ENCODE results near the gene ARMC5.
"Not testable (repeated sequence)": the region's sequence is repeated elsewhere in the genome, so short reads cannot be mapped to it uniquely, and the experiment has no call there.

The ARMC5 gene

DNA sequence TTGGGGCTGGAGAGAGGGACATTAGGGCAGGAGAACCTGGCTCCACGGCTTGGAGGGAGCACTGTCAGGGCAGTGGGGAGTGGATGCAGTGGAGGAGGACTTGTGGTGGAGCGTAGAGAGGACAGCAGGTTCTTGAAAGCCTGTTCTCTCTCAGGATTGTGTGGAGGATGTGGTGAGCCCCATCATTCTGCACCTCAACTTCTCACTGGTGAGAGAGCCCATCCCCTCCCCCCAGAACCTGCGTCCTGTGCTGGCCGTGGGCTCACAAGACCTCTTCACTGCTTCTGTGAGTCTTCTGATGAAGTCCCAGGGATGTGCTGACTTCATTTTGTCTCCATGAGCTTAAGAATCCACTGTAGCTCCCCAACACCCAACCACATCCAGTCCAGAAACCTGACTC lies 44.6 kb upstream of the ARMC5 start:
- in situ Hi-C loops (cut with HindIII; ENCODE audit: low sequenced_read_pairs): no loop called here
- TF ChIP-seq, protein P1, sequence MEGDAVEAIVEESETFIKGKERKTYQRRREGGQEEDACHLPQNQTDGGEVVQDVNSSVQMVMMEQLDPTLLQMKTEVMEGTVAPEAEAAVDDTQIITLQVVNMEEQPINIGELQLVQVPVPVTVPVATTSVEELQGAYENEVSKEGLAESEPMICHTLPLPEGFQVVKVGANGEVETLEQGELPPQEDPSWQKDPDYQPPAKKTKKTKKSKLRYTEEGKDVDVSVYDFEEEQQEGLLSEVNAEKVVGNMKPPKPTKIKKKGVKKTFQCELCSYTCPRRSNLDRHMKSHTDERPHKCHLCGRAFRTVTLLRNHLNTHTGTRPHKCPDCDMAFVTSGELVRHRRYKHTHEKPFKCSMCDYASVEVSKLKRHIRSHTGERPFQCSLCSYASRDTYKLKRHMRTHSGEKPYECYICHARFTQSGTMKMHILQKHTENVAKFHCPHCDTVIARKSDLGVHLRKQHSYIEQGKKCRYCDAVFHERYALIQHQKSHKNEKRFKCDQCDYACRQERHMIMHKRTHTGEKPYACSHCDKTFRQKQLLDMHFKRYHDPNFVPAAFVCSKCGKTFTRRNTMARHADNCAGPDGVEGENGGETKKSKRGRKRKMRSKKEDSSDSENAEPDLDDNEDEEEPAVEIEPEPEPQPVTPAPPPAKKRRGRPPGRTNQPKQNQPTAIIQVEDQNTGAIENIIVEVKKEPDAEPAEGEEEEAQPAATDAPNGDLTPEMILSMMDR (IDR thresholded peaks at IDR 0.05; ENCODE audit: low read depth, low read length, missing control alignments): no peak
- DNase-seq (ENCODE audit: low read depth): no peak
- no peak overlapping the region for H3K4me3 ChIP-seq (ENCODE audit: low read depth, low read length)

GRCh38 chr16:31416371-31416770 lies 42.9 kb upstream of the ARMC5 start:
- TF ChIP-seq, protein P1 (IDR thresholded peaks at IDR 0.05; ENCODE audit: low read depth, low read length, missing control alignments): no peak
- no peak overlapping the region for H3K4me3 ChIP-seq (ENCODE audit: low read depth, low read length)
- DNase-seq (ENCODE audit: low read depth): no peak
- in situ Hi-C loops (cut with HindIII; ENCODE audit: low sequenced_read_pairs): no loop called here

GRCh38 chr16:31417036-31417435 lies 42.3 kb upstream of the ARMC5 start:
- in situ Hi-C loops (cut with HindIII; ENCODE audit: low sequenced_read_pairs): not testable (repeated sequence)

GRCh38 chr16:31417916-31418315 lies 41.4 kb upstream of the ARMC5 start:
- TF ChIP-seq, protein P1 (IDR thresholded peaks at IDR 0.05; ENCODE audit: low read depth, low read length, missing control alignments): no peak
- in situ Hi-C loops (cut with HindIII; ENCODE audit: low sequenced_read_pairs): no loop called here
- H3K4me3 ChIP-seq (ENCODE audit: low read depth, low read length): no peak overlapping the region
- no peak for DNase-seq (ENCODE audit: low read depth)

More at GRCh38 chr16:31417036-31417435, 42.3 kb upstream of the ARMC5 start:
- H3K4me3 ChIP-seq (ENCODE audit: low read depth, low read length); DNase-seq (ENCODE audit: low read depth): not testable (repeated sequence)

- H3K4me3 ChIP-seq (ENCODE audit: low read depth, low read length): no peak overlapping the region
- no peak for DNase-seq (ENCODE audit: low read depth)
- TF ChIP-seq, protein P1 (IDR thresholded peaks at IDR 0.05; ENCODE audit: low read depth, low read length, missing control alignments): no peak
- in situ Hi-C loops (cut with HindIII; ENCODE audit: low sequenced_read_pairs): no loop called here
These were observed 39.3 kb upstream of the ARMC5 start for GRCh38 chr16:31420037-31420436.

- no peak overlapping the region for H3K4me3 ChIP-seq (ENCODE audit: low read depth, low read length)
These were observed 37.7 kb upstream of the ARMC5 start for GRCh38 chr16:31421587-31421986.

GRCh38 chr16:31423241-31423640 lies 36.1 kb upstream of the ARMC5 start:
- no peak overlapping the region for H3K4me3 ChIP-seq (ENCODE audit: low read depth, low read length)
- TF ChIP-seq, protein P1 (IDR thresholded peaks at IDR 0.05; ENCODE audit: low read depth, low read length, missing control alignments): no peak
- no peak for DNase-seq (ENCODE audit: low read depth)
- in situ Hi-C loops (cut with HindIII; ENCODE audit: low sequenced_read_pairs): no loop called here

More at GRCh38 chr16:31421587-31421986, 37.7 kb upstream of the ARMC5 start:
- DNase-seq (ENCODE audit: low read depth): no peak
- TF ChIP-seq, protein P1 (IDR thresholded peaks at IDR 0.05; ENCODE audit: low read depth, low read length, missing control alignments): no peak
- in situ Hi-C loops (cut with HindIII; ENCODE audit: low sequenced_read_pairs): no loop called here

Data from astrocyte of the cerebellum (primary cell).